Ishikawa (cell line): Measurements from ENCODE around the gene IL1RAPL1.

Experiments
- CEBPB ChIP-seq: IDR thresholded peaks from 2 replicates; pipeline ENCODE4 v1.6.1; 2012
- CREB1 ChIP-seq: IDR thresholded peaks from 2 replicates; pipeline ENCODE4 v1.6.1; 2012; ENCODE audit warnings: low read depth
- EGR1 ChIP-seq: IDR thresholded peaks from 2 replicates; pipeline ENCODE4 v1.6.1; 2012
- EP300 ChIP-seq: IDR thresholded peaks from 2 replicates; pipeline ENCODE4 v1.6.1; 2012; ENCODE audit warnings: borderline replicate concordance
- FOXM1 ChIP-seq: IDR thresholded peaks from 2 replicates; pipeline ENCODE4 v1.6.1; 2012; ENCODE audit warnings: low read depth, borderline replicate concordance
- NFIC ChIP-seq: IDR thresholded peaks from 2 replicates; pipeline ENCODE4 v1.6.1; 2012
- RAD21 ChIP-seq: IDR thresholded peaks from 2 replicates; pipeline ENCODE4 v1.6.1; 2012; ENCODE audit warnings: low read depth
- TAF1 ChIP-seq: IDR thresholded peaks from 2 replicates; pipeline ENCODE4 v1.6.1; 2012; ENCODE audit warnings: low read depth, mild to moderate bottlenecking
- TCF12 ChIP-seq: IDR thresholded peaks from 2 replicates; pipeline ENCODE4 v1.6.1; 2012; ENCODE audit warnings: low read depth
- TEAD4 ChIP-seq: IDR thresholded peaks from 2 replicates; pipeline ENCODE4 v1.6.1; 2012
- YY1 ChIP-seq: IDR thresholded peaks from 2 replicates; pipeline ENCODE4 v1.6.1; 2012; ENCODE audit warnings: low read depth
- ZBTB7A ChIP-seq: IDR thresholded peaks from 2 replicates; pipeline ENCODE4 v1.6.1; 2012; ENCODE audit warnings: low read depth
- TF ChIP-seq, protein P1 (sequence below): IDR thresholded peaks from 2 replicates; pipeline ENCODE4 v1.6.1; 2012; ENCODE audit warnings: low read depth, mild to moderate bottlenecking
- TF ChIP-seq, protein P2 (sequence below): IDR thresholded peaks from 2 replicates; pipeline ENCODE4 v1.6.1; 2012
- TF ChIP-seq, protein P3 (sequence below): IDR thresholded peaks from 2 replicates; pipeline ENCODE4 v1.6.1; 2012

Gene IL1RAPL1

DNA sequence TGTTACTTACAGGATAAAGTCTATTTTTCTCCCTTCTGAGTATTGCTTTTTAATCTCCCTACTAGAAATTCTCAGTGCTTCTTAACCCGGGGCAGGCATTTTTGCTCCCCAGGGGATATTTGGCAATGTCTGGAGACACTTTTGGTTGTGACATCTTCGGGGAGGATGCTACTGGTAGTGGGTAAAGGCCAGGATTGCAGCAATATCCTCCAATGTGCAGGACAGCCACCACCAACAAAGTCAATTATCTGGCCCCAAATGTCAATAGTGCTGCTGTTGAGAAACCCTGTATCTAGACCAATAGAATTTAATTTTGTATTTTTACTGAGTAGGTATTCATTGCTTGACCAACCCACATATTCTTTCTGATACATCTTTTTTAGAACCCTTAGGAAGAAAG lies 958.6 kb downstream of the IL1RAPL1 start:
- no peak for TF ChIP-seq NFIC
- TF ChIP-seq TCF12 = no peak

DNA sequence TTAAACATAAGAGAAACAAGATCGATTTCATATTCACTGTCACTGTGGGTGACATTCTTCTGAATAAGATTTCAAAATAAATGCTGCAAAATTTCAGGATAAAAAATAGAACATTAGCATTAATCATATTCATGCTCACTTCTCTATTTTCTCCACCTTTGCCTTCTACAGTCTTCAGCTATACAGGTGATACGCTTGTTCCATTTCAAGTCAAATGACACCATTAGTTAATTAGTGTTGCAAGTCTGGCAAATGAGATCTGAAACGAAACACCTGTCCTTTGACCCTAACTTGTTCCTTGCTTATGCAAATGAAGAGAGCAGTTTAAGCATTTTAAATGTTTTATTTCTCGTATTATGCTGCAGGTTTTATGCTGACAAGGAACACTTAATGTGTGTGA lies 960.6 kb downstream of the IL1RAPL1 start:
- no peak for TF ChIP-seq EGR1
- TF ChIP-seq RAD21 = no peak
- TF ChIP-seq, protein P1, sequence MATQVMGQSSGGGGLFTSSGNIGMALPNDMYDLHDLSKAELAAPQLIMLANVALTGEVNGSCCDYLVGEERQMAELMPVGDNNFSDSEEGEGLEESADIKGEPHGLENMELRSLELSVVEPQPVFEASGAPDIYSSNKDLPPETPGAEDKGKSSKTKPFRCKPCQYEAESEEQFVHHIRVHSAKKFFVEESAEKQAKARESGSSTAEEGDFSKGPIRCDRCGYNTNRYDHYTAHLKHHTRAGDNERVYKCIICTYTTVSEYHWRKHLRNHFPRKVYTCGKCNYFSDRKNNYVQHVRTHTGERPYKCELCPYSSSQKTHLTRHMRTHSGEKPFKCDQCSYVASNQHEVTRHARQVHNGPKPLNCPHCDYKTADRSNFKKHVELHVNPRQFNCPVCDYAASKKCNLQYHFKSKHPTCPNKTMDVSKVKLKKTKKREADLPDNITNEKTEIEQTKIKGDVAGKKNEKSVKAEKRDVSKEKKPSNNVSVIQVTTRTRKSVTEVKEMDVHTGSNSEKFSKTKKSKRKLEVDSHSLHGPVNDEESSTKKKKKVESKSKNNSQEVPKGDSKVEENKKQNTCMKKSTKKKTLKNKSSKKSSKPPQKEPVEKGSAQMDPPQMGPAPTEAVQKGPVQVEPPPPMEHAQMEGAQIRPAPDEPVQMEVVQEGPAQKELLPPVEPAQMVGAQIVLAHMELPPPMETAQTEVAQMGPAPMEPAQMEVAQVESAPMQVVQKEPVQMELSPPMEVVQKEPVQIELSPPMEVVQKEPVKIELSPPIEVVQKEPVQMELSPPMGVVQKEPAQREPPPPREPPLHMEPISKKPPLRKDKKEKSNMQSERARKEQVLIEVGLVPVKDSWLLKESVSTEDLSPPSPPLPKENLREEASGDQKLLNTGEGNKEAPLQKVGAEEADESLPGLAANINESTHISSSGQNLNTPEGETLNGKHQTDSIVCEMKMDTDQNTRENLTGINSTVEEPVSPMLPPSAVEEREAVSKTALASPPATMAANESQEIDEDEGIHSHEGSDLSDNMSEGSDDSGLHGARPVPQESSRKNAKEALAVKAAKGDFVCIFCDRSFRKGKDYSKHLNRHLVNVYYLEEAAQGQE = no peak
- TF ChIP-seq TEAD4 = no peak
- TF ChIP-seq TAF1 = no peak

DNA sequence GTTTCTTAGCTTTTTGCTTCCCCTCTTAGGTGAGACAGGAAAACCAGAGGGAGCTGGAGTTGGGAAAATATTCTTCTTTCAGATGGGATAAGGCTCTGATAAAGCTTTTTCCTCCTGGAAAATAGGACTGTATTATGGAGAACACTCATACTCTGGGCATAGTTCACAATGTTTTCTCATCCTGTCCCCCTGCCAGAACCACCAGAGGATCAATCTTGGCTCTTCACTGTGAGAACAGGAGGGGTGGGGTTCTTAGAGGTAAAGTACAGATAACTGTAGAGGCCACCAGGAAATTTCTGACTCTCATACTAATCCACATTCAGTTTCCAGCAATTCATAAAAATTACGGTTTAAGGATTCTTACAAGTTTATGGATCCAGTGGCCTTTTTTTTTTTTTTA lies 966.3 kb downstream of the IL1RAPL1 start:
- TF ChIP-seq, protein P2, sequence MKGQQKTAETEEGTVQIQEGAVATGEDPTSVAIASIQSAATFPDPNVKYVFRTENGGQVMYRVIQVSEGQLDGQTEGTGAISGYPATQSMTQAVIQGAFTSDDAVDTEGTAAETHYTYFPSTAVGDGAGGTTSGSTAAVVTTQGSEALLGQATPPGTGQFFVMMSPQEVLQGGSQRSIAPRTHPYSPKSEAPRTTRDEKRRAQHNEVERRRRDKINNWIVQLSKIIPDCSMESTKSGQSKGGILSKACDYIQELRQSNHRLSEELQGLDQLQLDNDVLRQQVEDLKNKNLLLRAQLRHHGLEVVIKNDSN = no peak
- TF ChIP-seq, protein P3, sequence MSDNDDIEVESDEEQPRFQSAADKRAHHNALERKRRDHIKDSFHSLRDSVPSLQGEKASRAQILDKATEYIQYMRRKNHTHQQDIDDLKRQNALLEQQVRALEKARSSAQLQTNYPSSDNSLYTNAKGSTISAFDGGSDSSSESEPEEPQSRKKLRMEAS = no peak
- TF ChIP-seq EP300 (no peak), RAD21 (no peak), TEAD4 (no peak), YY1 (no peak), TCF12 (no peak), NFIC (no peak), EGR1 (no peak), CEBPB (no peak), CREB1 (no peak), TAF1 (no peak), ZBTB7A (no peak), FOXM1 (no peak)
- TF ChIP-seq, protein P1 = no peak

DNA sequence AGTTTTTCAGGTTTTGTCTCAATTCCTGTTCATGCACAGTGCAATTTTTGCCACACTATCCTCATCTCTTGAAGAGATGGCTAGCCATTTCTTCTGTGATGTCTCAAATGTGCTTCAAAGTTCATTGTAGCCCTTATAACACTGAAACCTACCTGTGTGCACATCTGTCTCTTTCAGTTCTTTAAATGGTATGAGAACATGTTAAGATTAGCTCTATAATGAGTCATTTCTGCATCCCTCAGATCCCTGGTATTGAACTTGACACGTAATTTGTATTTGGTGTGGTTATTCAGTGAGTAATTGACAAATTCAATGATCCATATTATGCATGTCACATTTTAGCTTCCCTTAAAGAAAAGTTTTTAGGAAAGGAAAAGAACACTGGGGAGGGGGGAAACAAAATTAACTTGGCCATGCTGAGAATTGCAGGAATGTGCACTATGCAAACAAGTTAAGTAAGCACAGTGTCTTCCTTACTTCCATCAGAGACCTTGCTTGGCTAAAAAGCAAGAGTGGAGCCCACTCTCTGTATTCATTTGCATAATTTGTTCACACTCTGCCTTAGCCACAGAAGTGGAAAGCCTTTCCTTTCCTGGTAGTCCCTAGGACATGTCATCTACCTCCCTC lies 968.3 kb downstream of the IL1RAPL1 start:
- TF ChIP-seq YY1 (no peak), CEBPB (no peak), EP300 (no peak), TAF1 (no peak)

DNA sequence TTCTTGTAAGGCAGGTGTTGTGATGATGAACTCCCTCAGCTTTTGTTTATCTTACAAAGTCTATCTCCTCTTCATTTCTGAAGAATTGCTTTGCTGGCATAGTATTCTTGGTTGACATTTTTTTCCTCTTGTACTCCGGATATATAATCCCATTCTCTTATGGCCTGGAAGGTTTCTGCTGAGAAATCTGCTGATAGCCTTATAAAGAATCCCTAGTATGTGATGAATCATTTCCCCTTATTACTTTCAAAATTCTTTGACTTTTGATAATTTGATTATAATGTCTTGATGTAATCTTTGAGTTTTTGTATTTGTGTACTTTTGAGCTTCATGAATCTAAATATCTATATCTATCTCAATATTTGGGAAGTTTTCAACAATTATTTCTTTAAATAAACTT lies 972.8 kb downstream of the IL1RAPL1 start:
- TF ChIP-seq FOXM1 = no peak
- no peak for TF ChIP-seq TEAD4
- no peak for TF ChIP-seq EGR1
- no peak for TF ChIP-seq RAD21
- TF ChIP-seq EP300 = no peak
- TF ChIP-seq, protein P2 = no peak
- TF ChIP-seq TAF1 = no peak

DNA sequence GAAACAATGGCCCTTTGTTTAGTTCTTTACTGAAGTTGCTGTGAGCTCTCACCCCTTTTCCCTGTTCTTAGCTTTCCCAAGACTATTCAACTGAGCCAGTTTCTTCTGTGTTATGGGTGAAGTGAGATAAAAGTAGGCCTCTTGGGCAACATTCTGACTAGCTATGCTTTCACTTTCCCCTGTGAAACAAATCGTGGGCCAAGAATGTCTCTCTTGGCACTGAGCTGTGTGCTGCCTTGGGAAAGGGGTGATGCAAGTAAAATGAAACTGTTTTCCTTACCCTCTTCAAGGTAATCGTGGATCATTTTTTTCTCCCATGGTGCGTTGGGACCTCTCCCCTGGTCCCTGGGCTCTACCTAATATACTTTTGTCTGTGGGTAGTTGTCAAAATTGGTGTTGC lies 974.2 kb downstream of the IL1RAPL1 start:
- TF ChIP-seq CREB1 (no peak), NFIC (no peak)

DNA sequence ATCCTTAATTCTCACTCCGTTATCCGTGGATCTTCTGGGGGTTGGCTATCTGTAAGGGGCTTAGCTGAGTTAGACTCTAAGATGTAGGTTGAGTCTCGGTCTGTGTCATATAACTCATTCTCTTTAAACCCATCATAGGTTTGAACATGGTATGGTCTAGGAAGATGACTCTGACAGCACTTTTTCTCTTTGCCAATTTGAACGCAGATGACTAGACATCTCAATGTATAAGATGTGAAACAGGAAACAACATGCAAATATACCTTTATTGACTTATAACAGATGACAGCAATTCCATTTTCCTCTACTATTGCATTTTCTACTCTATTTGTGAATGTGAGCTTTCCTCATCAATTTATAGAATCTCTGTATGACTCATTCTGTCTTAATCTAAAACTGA lies 993.3 kb downstream of the IL1RAPL1 start:
- TF ChIP-seq EP300 = no peak
- TF ChIP-seq TEAD4 = no peak
- no peak for TF ChIP-seq CREB1
- TF ChIP-seq, protein P1 = no peak
- no peak for TF ChIP-seq TCF12
- TF ChIP-seq, protein P2 = no peak
- TF ChIP-seq TAF1 = no peak
- no peak for TF ChIP-seq NFIC
- TF ChIP-seq CEBPB = no peak
- no peak for TF ChIP-seq YY1
- TF ChIP-seq RAD21 = no peak
- TF ChIP-seq, protein P3 = no peak
- no peak for TF ChIP-seq EGR1
- TF ChIP-seq FOXM1 = no peak
- no peak for TF ChIP-seq ZBTB7A
